Measurements from ENCODE around the gene MERTK.
"Not testable (repeated sequence)": the region's sequence is repeated elsewhere in the genome, so short reads cannot be mapped to it uniquely, and the experiment has no call there.

The MERTK gene

GRCh38 chr2:111946294-111947114 lies 48.1 kb downstream of the MERTK start:
- DNase-seq = no peak

- DNase-seq = no peak
Observed at GRCh38 chr2:111947219-111947618, 48.8 kb downstream of the MERTK start.

- DNase-seq = no peak
Observed at GRCh38 chr2:111948832-111949231, 50.4 kb downstream of the MERTK start.

- DNase-seq = no peak
Observed at GRCh38 chr2:111950236-111950635, 51.8 kb downstream of the MERTK start.

GRCh38 chr2:111951486-111951885 lies 53.1 kb downstream of the MERTK start:
- no peak for DNase-seq

GRCh38 chr2:111952871-111953452 lies 54.6 kb downstream of the MERTK start:
- no peak for DNase-seq

- DNase-seq = no peak
Observed at GRCh38 chr2:111954602-111955332, 56.4 kb downstream of the MERTK start.

GRCh38 chr2:111957872-111958354 lies 59.5 kb downstream of the MERTK start:
- no peak for DNase-seq

GRCh38 chr2:111958901-111959300 lies 60.5 kb downstream of the MERTK start:
- DNase-seq = no peak

- no peak for DNase-seq
Observed at GRCh38 chr2:111961663-111962062, 63.3 kb downstream of the MERTK start.

- not testable (repeated sequence) for DNase-seq
Observed at GRCh38 chr2:111963086-111963485, 64.7 kb downstream of the MERTK start.

GRCh38 chr2:111963508-111963907 lies 65.1 kb downstream of the MERTK start:
- not testable (repeated sequence) for DNase-seq

- DNase-seq = no peak
Observed at GRCh38 chr2:111965062-111965461, 66.7 kb downstream of the MERTK start.

GRCh38 chr2:111966241-111966640 lies 67.8 kb downstream of the MERTK start:
- no peak for DNase-seq

- no peak for DNase-seq
Observed at GRCh38 chr2:111967018-111967417, 68.6 kb downstream of the MERTK start.

GRCh38 chr2:111970453-111970852 lies 72.0 kb downstream of the MERTK start:
- no peak for DNase-seq

GRCh38 chr2:111972955-111973565 lies 74.7 kb downstream of the MERTK start:
- no peak for DNase-seq

- DNase-seq = no peak
Observed at GRCh38 chr2:111973701-111974100, 75.3 kb downstream of the MERTK start.

- DNase-seq = no peak
Observed at GRCh38 chr2:111975053-111975552, 76.7 kb downstream of the MERTK start.

- no peak for DNase-seq
Observed at GRCh38 chr2:111975819-111976218, 77.4 kb downstream of the MERTK start.

- DNase-seq = no peak
Observed at GRCh38 chr2:111977240-111977639, 78.8 kb downstream of the MERTK start.

- no peak for DNase-seq
Observed at GRCh38 chr2:111978452-111979170, 80.2 kb downstream of the MERTK start.

Measured in bone marrow (tissue), 2 donors.